ENCODE measurements around the gene SLC12A4.

DNA sequence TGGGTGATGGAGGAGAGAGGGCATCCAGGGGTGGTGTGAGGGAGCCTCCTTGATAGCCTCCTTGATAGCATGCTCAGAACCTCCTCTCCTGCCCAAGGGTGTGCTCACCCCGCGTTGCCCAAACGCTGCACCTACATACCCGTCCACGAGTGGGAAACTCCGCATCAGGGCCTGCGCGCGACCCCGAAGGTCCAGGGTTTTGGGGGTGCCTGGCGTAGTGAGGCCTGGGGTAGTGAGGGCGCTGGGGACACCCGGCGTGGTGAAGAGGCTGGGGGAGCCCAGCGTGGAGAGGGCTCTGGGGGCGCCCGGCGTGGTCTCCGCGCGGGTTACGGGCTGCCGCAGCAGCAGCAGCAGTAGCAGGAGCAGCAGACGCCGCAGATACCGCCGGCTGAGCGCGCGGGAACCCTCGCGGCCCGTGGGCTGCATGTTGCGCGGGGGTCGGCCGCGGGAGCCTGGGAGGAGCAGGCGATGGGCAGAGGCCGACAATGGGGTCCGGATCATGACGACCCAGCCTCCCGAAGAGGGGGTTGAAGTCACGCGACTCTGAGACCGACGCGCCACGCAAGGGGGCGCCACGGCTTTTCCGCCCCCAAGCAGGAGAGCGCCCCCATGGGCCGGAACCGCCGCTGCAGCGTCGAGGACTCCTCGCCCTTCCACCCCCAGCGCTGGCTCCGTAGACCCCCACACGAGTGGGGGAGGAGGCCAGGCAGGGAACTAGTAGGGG lies 11.7 kb upstream of the SLC12A4 start, which contains the start of gene DPEP3:
- TF ChIP-seq, protein P1, sequence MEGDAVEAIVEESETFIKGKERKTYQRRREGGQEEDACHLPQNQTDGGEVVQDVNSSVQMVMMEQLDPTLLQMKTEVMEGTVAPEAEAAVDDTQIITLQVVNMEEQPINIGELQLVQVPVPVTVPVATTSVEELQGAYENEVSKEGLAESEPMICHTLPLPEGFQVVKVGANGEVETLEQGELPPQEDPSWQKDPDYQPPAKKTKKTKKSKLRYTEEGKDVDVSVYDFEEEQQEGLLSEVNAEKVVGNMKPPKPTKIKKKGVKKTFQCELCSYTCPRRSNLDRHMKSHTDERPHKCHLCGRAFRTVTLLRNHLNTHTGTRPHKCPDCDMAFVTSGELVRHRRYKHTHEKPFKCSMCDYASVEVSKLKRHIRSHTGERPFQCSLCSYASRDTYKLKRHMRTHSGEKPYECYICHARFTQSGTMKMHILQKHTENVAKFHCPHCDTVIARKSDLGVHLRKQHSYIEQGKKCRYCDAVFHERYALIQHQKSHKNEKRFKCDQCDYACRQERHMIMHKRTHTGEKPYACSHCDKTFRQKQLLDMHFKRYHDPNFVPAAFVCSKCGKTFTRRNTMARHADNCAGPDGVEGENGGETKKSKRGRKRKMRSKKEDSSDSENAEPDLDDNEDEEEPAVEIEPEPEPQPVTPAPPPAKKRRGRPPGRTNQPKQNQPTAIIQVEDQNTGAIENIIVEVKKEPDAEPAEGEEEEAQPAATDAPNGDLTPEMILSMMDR (IDR thresholded peaks at IDR 0.05; ENCODE audit: low read depth, low read length, missing input control): no peak
- TF ChIP-seq GABPA (IDR thresholded peaks at IDR 0.05 in 1 of 2, conservative IDR thresholded peaks at IDR 0.05 in 1 of 2): no peak
- TF ChIP-seq FOXA2 (IDR thresholded peaks at IDR 0.05): no peak
- no peak for TF ChIP-seq ZBTB33 (IDR thresholded peaks at IDR 0.05)
- no peak for TF ChIP-seq MAX (IDR thresholded peaks at IDR 0.05)
- TF ChIP-seq RAD21 (IDR thresholded peaks at IDR 0.05): no peak
- TF ChIP-seq TAF1 (conservative IDR thresholded peaks at IDR 0.05): no peak
- TF ChIP-seq NR2F2 (IDR thresholded peaks at IDR 0.05): no peak
- TF ChIP-seq JUND (IDR thresholded peaks at IDR 0.05): no peak
- TF ChIP-seq HNF4G (IDR thresholded peaks at IDR 0.05): no peak
- TF ChIP-seq YY1 (IDR thresholded peaks at IDR 0.05): no peak
- no peak for TF ChIP-seq SP1 (IDR thresholded peaks at IDR 0.05)

Measured in liver (tissue), 3 donors.